OCI-LY7 (cell line): ENCODE results near the gene SNRPD3. TPM values are rescaled to one million over a fixed set of nuclear protein-coding genes. Genes with fewer than 3 reads are reported as not detected.
A peak's percentile ranks its signal among the peaks of the same experiment; 100 is the strongest.

Source experiments
- BruUV-seq: library from RNA; stranded (reverse); fragments of 400-500 nt; replicated peaks from 2 replicates; lab custom pipeline; 2021; lab: Mats Ljungman, UMichigan
- CTCF ChIA-PET: fragments of 300-600 bp; sonication (Branson Sonifier 250); formaldehyde crosslinking; loops from one replicate; lab custom pipeline; 2022; ENCODE audit warnings: antibody characterized with exemption; ENCODE audit not compliant: unreplicated experiment; lab: Charles Lee
- POLR2A ChIA-PET: fragments of 300-600 bp; sonication (Branson Sonifier 250); formaldehyde crosslinking; loops from one replicate; lab custom pipeline; 2022; ENCODE audit warnings: antibody characterized with exemption; lab: Charles Lee
- DNase-seq: peaks from one replicate; pipeline ENCODE4 v3.0.0-alpha.2; 2015; ENCODE audit warnings: low spot score
- H2AFZ ChIP-seq: fragments of 200-600 bp; sonication (generic), shearing (Covaris generic); 2 replicates; pipeline ENCODE4 v1.6.1; 2014; ENCODE audit warnings: mild to moderate bottlenecking, antibody characterized with exemption, low read length, moderate library complexity
- H3K27ac ChIP-seq: fragments of 200-600 bp; sonication (generic); 2 replicates; pipeline ENCODE4 v1.5.1; 2014; ENCODE audit warnings: mixed run types, low read depth, mild to moderate bottlenecking, moderate library complexity, low read length, inconsistent platforms; ENCODE audit not compliant: poor library complexity, severe bottlenecking
- H3K36me3 ChIP-seq: fragments of 200-600 bp; sonication (generic); 2 replicates; pipeline ENCODE4 v1.6.1; 2014; ENCODE audit warnings: mild to moderate bottlenecking, antibody characterized with exemption, low read length, moderate library complexity, mixed read lengths; ENCODE audit not compliant: insufficient read depth
- H3K4me1 ChIP-seq: fragments of 200-600 bp; sonication (generic); 2 replicates; pipeline ENCODE4 v1.5.1; 2014; ENCODE audit warnings: mild to moderate bottlenecking, low read length; ENCODE audit not compliant: insufficient read depth, poor library complexity, severe bottlenecking
- H3K4me2 ChIP-seq: fragments of 200-600 bp; sonication (generic); 2 replicates; pipeline ENCODE4 v1.6.1; 2014; ENCODE audit warnings: mild to moderate bottlenecking, low read length
- H3K4me3 ChIP-seq: fragments of 200-600 bp; sonication (generic); 2 replicates; pipeline ENCODE4 v1.5.1; 2014; ENCODE audit warnings: mild to moderate bottlenecking, low read depth, low read length; ENCODE audit not compliant: poor library complexity, severe bottlenecking
- H3K79me2 ChIP-seq: fragments of 200-600 bp; sonication (generic); 2 replicates; pipeline ENCODE4 v1.6.1; 2016; ENCODE audit warnings: low read depth, mild to moderate bottlenecking, low read length, moderate library complexity, mixed read lengths; ENCODE audit not compliant: insufficient read depth
- H3K9me2 ChIP-seq: fragments of 200-600 bp; sonication (generic); 2 replicates; pipeline ENCODE4 v1.6.1; 2016; ENCODE audit warnings: mild to moderate bottlenecking, low read length, mixed read lengths; ENCODE audit not compliant: insufficient read depth
- H3K9me3 ChIP-seq: fragments of 200-600 bp; sonication (generic); 2 replicates; pipeline ENCODE4 v1.6.1; 2014; ENCODE audit warnings: mild to moderate bottlenecking, mixed run types, low read length, mixed read lengths
- H4K20me1 ChIP-seq: fragments of 200-600 bp; sonication (generic); 2 replicates; pipeline ENCODE4 v1.6.1; 2014; ENCODE audit warnings: mild to moderate bottlenecking, antibody characterized with exemption, low read length, moderate library complexity, mixed read lengths; ENCODE audit not compliant: insufficient read depth
- EZH2phosphoT487 ChIP-seq: fragments of 200-600 bp; sonication (generic); IDR thresholded peaks from 2 replicates; pipeline ENCODE4 v1.6.1; 2018; ENCODE audit warnings: low read depth, borderline replicate concordance, mild to moderate bottlenecking, mixed run types, antibody characterized with exemption, low read length, moderate library complexity, mixed read lengths
- intact Hi-C: fragments of 100-400 bp; cut with micrococcal nuclease; formaldehyde crosslinking; loops from one replicate; pipeline ENCODE4 v1.10.0; 2022; ENCODE audit not compliant: unreplicated experiment
- total RNA-seq, 2 experiments: library from RNA; depleted of rRNA in 1 of 2; stranded (reverse); fragments of >200 nt in 1 of 2; shearing (Covaris generic) in 1 of 2; gene quantifications; 2 replicates each; pipeline ENCODE4 v1.2.3, GENCODE V29; 2014 to 2022
- TF ChIP-seq, protein P1 (sequence below): fragments of 200-600 bp; sonication (generic); conservative IDR thresholded peaks from 2 replicates; pipeline ENCODE4 v1.5.1; 2014; ENCODE audit warnings: mild to moderate bottlenecking, antibody characterized with exemption, low read length, moderate library complexity, mixed read lengths

The SNRPD3 gene
- total RNA-seq, 2 experiments from 2014 or later = 166 to 264 TPM

DNA sequence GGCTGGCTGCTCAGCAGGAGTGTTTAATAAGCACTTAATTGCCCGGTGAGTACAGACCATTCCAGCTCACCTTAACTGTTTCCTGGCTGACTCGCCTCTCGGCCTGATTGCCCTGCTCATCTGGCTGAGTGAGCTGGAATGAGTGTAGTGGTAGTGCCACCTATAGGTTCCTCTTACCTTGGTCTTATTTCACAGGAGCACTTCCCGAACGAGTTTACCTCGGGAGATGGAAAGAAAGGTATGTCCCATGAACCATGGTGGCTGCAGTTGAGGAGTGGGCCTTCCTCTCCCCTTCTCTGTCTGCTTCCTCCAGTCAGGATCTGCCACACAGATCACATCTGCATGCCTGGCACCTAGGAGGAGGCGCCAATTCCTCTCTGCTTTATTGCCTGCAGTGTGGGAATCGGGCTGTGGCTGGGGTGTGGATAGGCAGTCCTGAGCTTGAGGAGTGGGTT lies 34.0 kb upstream of the SNRPD3 start:
- no peak overlapping the region for H3K4me3 ChIP-seq
- no peak for TF ChIP-seq EZH2phosphoT487
- TF ChIP-seq, protein P1, sequence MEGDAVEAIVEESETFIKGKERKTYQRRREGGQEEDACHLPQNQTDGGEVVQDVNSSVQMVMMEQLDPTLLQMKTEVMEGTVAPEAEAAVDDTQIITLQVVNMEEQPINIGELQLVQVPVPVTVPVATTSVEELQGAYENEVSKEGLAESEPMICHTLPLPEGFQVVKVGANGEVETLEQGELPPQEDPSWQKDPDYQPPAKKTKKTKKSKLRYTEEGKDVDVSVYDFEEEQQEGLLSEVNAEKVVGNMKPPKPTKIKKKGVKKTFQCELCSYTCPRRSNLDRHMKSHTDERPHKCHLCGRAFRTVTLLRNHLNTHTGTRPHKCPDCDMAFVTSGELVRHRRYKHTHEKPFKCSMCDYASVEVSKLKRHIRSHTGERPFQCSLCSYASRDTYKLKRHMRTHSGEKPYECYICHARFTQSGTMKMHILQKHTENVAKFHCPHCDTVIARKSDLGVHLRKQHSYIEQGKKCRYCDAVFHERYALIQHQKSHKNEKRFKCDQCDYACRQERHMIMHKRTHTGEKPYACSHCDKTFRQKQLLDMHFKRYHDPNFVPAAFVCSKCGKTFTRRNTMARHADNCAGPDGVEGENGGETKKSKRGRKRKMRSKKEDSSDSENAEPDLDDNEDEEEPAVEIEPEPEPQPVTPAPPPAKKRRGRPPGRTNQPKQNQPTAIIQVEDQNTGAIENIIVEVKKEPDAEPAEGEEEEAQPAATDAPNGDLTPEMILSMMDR = peak; percentile 85
- peak overlapping the region; percentile 15; the same call in 1 of the 2 replicates for H3K4me2 ChIP-seq
- no peaks in the 10 kb centered on the region for H3K36me3 ChIP-seq
- CTCF ChIA-PET = interaction anchor here (0.7 to 1.1 kb wide), 2 partner anchors 18 to 73 kb away, joined by 3 read pairs; no protein-coding TSS in a partner anchor
- peaks cover 26% of the 10 kb centered on the region for H3K4me1 ChIP-seq
- no peaks in the 10 kb centered on the region for H3K79me2 ChIP-seq
- no peaks in the 10 kb centered on the region for H3K9me2 ChIP-seq
- no peaks in the 10 kb centered on the region for H4K20me1 ChIP-seq
- no peak overlapping the region for H3K27ac ChIP-seq
- POLR2A ChIA-PET = interaction anchor here (0.9 kb wide), 1 partner anchor 15 kb away, joined by 8 read pairs; no protein-coding TSS in a partner anchor
- intact Hi-C loops = loop anchor here (1.0 kb wide), 1 partner anchor 101 kb away; no protein-coding TSS in a partner anchor
- no TSS peak for BruUV-seq
- H2AFZ ChIP-seq = 0 out of 2 replicates have a peak overlapping the region, but pooled peaks have one; percentile 18
- peak; percentile 82 for DNase-seq
- no peaks in the 10 kb centered on the region for H3K9me3 ChIP-seq

DNA sequence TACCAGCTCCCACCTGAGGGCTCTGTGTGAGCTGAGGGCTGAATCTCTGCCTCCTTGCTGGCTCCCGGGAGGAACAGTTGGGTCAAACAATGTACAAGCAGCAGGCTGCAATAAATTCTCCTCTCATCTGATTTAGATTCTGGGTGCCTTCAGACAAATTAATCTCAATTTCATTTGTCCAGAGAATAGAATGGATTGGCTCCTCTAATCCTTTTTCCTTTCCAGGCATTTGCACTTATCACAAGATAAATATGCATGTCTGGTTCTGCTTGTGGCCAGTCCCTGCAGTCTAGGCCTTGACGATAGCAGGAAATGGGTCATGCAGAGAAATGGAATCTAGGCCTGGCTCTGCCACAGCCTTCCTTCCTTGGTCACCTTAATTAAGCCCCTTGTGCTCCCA lies 31.9 kb upstream of the SNRPD3 start:
- Histone ChIP-seq H3K4me2 (no peak overlapping the region), H4K20me1 (no peaks in the 10 kb centered on the region), H2AFZ (no peak overlapping the region), H3K9me2 (no peaks in the 10 kb centered on the region), H3K4me1 (peaks cover 26% of the 10 kb centered on the region), H3K4me3 (no peak overlapping the region), H3K36me3 (no peaks in the 10 kb centered on the region), H3K9me3 (no peaks in the 10 kb centered on the region), H3K27ac (no peak overlapping the region), H3K79me2 (no peaks in the 10 kb centered on the region)
- TF ChIP-seq, protein P1 = no peak
- TF ChIP-seq EZH2phosphoT487 = no peak
- no peak for DNase-seq
- intact Hi-C loops = loop anchor here (2.0 kb wide), 1 partner anchor 199 kb away; no protein-coding TSS in a partner anchor
- POLR2A ChIA-PET = no interaction called here
- CTCF ChIA-PET = no interaction called here
- no TSS peak for BruUV-seq

DNA sequence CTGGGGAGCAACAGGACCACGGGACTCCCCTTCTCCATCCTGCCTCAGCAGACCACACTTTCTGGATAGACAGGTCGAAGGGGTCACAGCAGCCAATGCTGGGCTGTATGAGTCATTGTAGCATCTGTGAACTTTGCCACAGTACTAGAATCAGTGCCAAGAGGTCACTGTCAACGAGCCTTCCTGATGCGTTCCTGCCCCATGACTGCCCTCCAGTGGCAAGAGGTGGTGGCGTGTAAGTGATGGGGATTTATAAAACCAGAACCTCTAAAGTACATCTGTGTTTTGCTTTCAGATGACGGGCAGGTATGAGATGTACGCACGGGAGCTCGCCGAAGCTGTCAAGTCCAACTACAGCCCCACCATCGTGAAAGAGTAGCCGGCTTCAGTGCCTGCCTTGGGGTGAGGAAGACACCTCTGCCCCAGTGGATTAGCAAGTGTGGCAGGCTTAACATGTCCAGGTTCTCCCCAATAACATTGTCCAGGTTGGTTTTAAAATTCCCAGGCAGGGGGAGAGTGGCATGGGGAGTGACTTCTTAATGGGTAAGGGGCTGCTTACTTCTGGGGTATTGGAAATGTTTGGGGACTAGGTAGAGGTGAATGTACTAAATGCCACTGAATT lies 30.3 kb upstream of the SNRPD3 start:
- POLR2A ChIA-PET = interaction anchor here (0.5 kb wide), 1 partner anchor 29 kb away, joined by 3 read pairs; no protein-coding TSS in a partner anchor
- no peak overlapping the region for H3K27ac ChIP-seq
- H3K36me3 ChIP-seq = no peaks in the 10 kb centered on the region
- peak overlapping the region; percentile 37; the same call in 1 of the 2 replicates for H3K4me2 ChIP-seq
- peak overlapping the region; percentile 48; the same call in 1 of the 2 replicates for H2AFZ ChIP-seq
- H3K79me2 ChIP-seq = no peaks in the 10 kb centered on the region
- H4K20me1 ChIP-seq = no peaks in the 10 kb centered on the region
- CTCF ChIA-PET = interaction anchor here (0.5 to 1.0 kb wide), 3 partner anchors 105 to 515 kb away, joined by 3 to 4 read pairs (median 3); no protein-coding TSS in a partner anchor
- H3K9me3 ChIP-seq = no peaks in the 10 kb centered on the region
- TF ChIP-seq, protein P1 = peak; percentile 96
- TF ChIP-seq EZH2phosphoT487 = no peak
- intact Hi-C loops = loop anchor here (1.0 to 2.0 kb wide), 2 partner anchors 104 to 201 kb away; no protein-coding TSS in a partner anchor
- BruUV-seq = no TSS peak
- H3K4me1 ChIP-seq = peaks cover 22% of the 10 kb centered on the region
- H3K4me3 ChIP-seq = no peak overlapping the region
- DNase-seq = peak; percentile 88
- H3K9me2 ChIP-seq = no peaks in the 10 kb centered on the region
